Adrenal gland (tissue), 5 donors: ENCODE data around the gene TMEM163.

Experiments
- CTCF ChIP-seq, 6 experiments: fragments of 450-650 bp in 4 of 6; fragments of 200-600 bp in 2 of 6; sonication (generic) in 1 of 6; IDR thresholded peaks; 1 replicate in 5 of 6; 2 replicates in 1 of 6; pipeline versions ENCODE4 v1.5.1 to v1.8.0; 2016 to 2021; ENCODE audit warnings: antibody characterized with exemption in 6 of 6, mild to moderate bottlenecking in 2 of 6, moderate library complexity in 1 of 6
- POLR2A ChIP-seq, 2 donors: fragments of 450-650 bp; IDR thresholded peaks; one replicate each; pipeline ENCODE4 v1.6.1; 2017; ENCODE audit warnings: antibody characterized with exemption in 2 of 2, mild to moderate bottlenecking in 2 of 2, moderate library complexity in 1 of 2
- donor health status: DM: no; HTN: no; CAD: no.

GRCh38 chr2:134679745-134680144, 39.1 kb downstream of the TMEM163 start:
- no peak for TF ChIP-seq CTCF (IDR thresholded peaks at IDR 0.05)
- no peak for TF ChIP-seq POLR2A (IDR thresholded peaks at IDR 0.05)
